Heart left ventricle (tissue), 16 donors: ENCODE results near the gene CACNA2D3. TPM values are rescaled to one million over a fixed set of nuclear protein-coding genes. Genes with fewer than 3 reads are reported as not detected.

Source experiments
- ATAC-seq, 4 donors: fragments of 200-7000 bp; cut with Tn5 transposase; one replicate each; pipeline ENCODE4 v1.9.1; 2020 to 2022; ENCODE audit warnings: moderate library complexity in 4 of 4, mild to moderate bottlenecking in 3 of 4, moderate number of reproducible peaks in 1 of 4
- DNase-seq, 5 donors: peaks; one replicate each; pipeline ENCODE4 v3.0.0-alpha.2; 2020
- H3K27ac ChIP-seq, 12 donors: fragments of 200-600 bp; sonication (generic) in 4 of 12; one replicate each; pipeline versions ENCODE4 v1.5.0 to v1.8.0; 2016 to 2022; ENCODE audit warnings: mild to moderate bottlenecking in 2 of 12
- H3K27me3 ChIP-seq, 9 donors: fragments of 200-600 bp; sonication (generic) in 2 of 9; one replicate each; pipeline versions ENCODE4 v1.5.1 to v1.8.0; 2016 to 2022; ENCODE audit warnings: mild to moderate bottlenecking in 3 of 9
- H3K36me3 ChIP-seq, 9 donors: fragments of 200-600 bp; sonication (generic) in 2 of 9; one replicate each; pipeline versions ENCODE4 v1.5.0 to v1.8.0; 2018 to 2022; ENCODE audit warnings: mild to moderate bottlenecking in 2 of 9
- H3K4me1 ChIP-seq, 12 donors: fragments of 200-600 bp; sonication (generic) in 4 of 12; one replicate each; pipeline versions ENCODE4 v1.5.0 to v1.8.0; 2016 to 2022; ENCODE audit warnings: mild to moderate bottlenecking in 3 of 12
- H3K4me3 ChIP-seq, 12 donors: fragments of 200-600 bp; sonication (generic) in 4 of 12; one replicate each; pipeline versions ENCODE4 v1.5.0 to v1.8.0; 2017 to 2022; ENCODE audit warnings: mild to moderate bottlenecking in 9 of 12, moderate library complexity in 4 of 12
- H3K9me3 ChIP-seq, 12 donors: fragments of 200-600 bp; sonication (generic) in 4 of 12; one replicate each; pipeline versions ENCODE4 v1.5.0 to v1.8.0; 2016 to 2022; ENCODE audit warnings: mild to moderate bottlenecking in 1 of 12
- POLR2A ChIP-seq, 2 donors: fragments of 450-650 bp; IDR thresholded peaks; one replicate each; pipeline ENCODE4 v1.6.1; 2017; ENCODE audit warnings: antibody characterized with exemption in 2 of 2, mild to moderate bottlenecking in 2 of 2, moderate library complexity in 2 of 2
- WGBS, 4 donors: extraction: QIAGEN DNeasy Blood & Tissue Kit in 2 of 4; methylation state at CpG; one replicate each; pipeline versions ENCODE4 v1.1.5 to v1.1.7; 2013 to 2018; 5-methylcytosine and 5-hydroxymethylcytosine counted together
- intact Hi-C, 10 donors: fragments of 100-400 bp; cut with DNase I; formaldehyde crosslinking; loops; one replicate each; pipeline versions ENCODE4 v1.11.1 to v1.14.2; 2022
- polyA plus RNA-seq, 2 donors: library from polyadenylated mRNA; stranded (reverse); fragments of 200-250 nt; gene quantifications; one replicate each; pipeline ENCODE4 v1.2.3, GENCODE V29; 2013
- total RNA-seq, 9 donors: library from RNA; depleted of rRNA in 2 of 9; stranded (reverse); fragments of >200 nt in 2 of 9; fragmentation: NEBNext Ultra II Directional in 3 of 9; extraction: Animal tissue kit (Norgen Biotek cat#: 25700) in 3 of 9; gene quantifications; one replicate each; pipeline versions ENCODE4 v1.1.0 to v1.2.4, GENCODE V29; 2016 to 2023
- TF ChIP-seq, protein P1 (sequence below), 12 donors: fragments of 200-600 bp; sonication (generic) in 4 of 12; IDR thresholded peaks; one replicate each; pipeline versions ENCODE4 v1.5.0 to v1.8.0; 2018 to 2022; ENCODE audit warnings: antibody characterized with exemption in 12 of 12, mild to moderate bottlenecking in 5 of 12
- donor health status: ischemic (EF 13 %, LVEDD 7.1; RV severe dilation, severe dysfunction).
- donor health status: healthy with polysubstance abuse.
- donor health status: DM: no; HTN: yes; CAD: no.
- donor health status: DM: no; HTN: no; CAD: no.
- donor health status: ischemic (EF 25% LVEDD 6.9; RV normal size, moderate dysfunction).
- donor health status: ischemic (EF 25% LVEDD 5.7; RV mildly dilated, moderate dysfunction).
- donor health status: healthy.
- donor health status: DM: yes; HTN: yes; CAD: no.
- donor health status: ischemic (EF 35%, LVEDD 5.7; RV mildly dilated, moderate dysfunction).
- donor health status: nonischemic (EF 11% LVEDD 7.7; RV severe dilation, severe dysfunction).
- donor health status: DM: yes; HTN: yes; CAD: no.
- donor health status: PGD.
- donor health status: ischemic (EF 29% LVEDD 5.4; RV normal size, mild dysfunction).
- donor health status: nonischemic (EF 23%, LVEDD 6.1; RV moderate dilation, normal function).

Gene CACNA2D3
- total and polyA plus RNA-seq, 11 donors, result 0.17 to 25.1 (median 12.8) TPM

DNA sequence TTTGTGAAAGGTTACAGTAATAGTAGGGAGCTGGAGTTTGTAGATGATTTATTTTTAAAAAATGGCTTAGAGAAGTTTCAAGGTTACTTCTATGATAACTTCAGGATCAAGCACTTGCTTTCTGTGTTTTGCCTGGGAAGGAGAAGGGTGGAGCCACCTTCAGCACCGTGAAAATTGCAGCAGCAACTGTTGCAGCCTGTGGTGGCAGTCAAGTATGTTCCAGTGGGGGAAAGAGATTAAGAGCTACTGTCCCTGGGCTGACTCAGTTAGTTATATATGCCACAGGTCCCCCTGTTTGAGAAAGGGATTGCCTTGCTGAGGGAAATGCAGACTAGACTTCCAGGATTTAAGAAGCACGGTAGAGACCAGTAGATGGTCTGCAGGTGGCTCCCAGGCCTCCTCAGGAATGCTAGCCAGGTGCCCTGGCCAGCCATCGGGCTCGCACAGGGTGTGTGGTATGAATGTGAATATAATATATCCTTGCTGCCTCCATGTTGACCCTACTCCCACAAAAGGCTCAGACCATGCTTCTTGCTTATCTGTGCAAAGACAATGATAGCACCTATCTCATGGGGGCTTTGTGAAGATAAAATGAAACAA is 389.5 kb downstream of the CACNA2D3 start:
- intact Hi-C loops, result loop anchor here in 1 of 10 donors (10.0 kb wide), 1 partner anchor 343 kb away; no protein-coding TSS in a partner anchor
- H3K36me3 ChIP-seq, result no peaks in the 10 kb centered on the region
- TF ChIP-seq, protein P1, sequence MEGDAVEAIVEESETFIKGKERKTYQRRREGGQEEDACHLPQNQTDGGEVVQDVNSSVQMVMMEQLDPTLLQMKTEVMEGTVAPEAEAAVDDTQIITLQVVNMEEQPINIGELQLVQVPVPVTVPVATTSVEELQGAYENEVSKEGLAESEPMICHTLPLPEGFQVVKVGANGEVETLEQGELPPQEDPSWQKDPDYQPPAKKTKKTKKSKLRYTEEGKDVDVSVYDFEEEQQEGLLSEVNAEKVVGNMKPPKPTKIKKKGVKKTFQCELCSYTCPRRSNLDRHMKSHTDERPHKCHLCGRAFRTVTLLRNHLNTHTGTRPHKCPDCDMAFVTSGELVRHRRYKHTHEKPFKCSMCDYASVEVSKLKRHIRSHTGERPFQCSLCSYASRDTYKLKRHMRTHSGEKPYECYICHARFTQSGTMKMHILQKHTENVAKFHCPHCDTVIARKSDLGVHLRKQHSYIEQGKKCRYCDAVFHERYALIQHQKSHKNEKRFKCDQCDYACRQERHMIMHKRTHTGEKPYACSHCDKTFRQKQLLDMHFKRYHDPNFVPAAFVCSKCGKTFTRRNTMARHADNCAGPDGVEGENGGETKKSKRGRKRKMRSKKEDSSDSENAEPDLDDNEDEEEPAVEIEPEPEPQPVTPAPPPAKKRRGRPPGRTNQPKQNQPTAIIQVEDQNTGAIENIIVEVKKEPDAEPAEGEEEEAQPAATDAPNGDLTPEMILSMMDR (IDR thresholded peaks at IDR 0.05), result no peak
- TF ChIP-seq POLR2A (IDR thresholded peaks at IDR 0.05), result no peak
- no peak overlapping the region for H3K27ac ChIP-seq
- no peaks in the 10 kb centered on the region for H3K9me3 ChIP-seq
- DNase-seq, result no peak
- no peaks in the 10 kb centered on the region for H3K27me3 ChIP-seq
- ATAC-seq, result no peak
- no peaks in the 10 kb centered on the region for H3K4me1 ChIP-seq
- H3K4me3 ChIP-seq, result no peak overlapping the region
- 59 to 74% (median 70%) methylated on average over 3 to 4 of the region's 4 CpGs for WGBS, 4 donors

DNA sequence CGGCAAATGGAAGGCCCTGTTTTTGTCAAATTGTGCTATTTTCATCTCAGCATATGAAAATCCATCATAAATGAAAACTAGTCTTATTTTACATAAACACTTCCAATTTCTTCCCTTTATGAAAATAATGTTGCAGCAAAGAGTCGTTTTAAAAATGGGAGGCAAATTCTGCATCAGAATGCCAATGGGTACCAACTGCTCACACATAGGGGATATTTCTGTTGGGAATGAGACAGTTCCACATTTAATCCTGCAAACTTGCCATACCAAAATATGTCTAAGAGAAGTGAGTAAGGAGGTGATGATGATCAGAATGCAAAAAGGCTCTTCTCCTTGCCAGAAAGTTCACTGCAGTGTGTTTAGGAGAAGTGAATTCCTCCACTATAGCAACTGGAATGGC is 391.7 kb downstream of the CACNA2D3 start:
- no peaks in the 10 kb centered on the region for H3K9me3 ChIP-seq
- H3K27ac ChIP-seq, result no peak overlapping the region
- TF ChIP-seq POLR2A (IDR thresholded peaks at IDR 0.05), result no peak
- TF ChIP-seq, protein P1 (IDR thresholded peaks at IDR 0.05), result no peak
- ATAC-seq (no peak), DNase-seq (no peak)
- 79 to 90% (median 85%) methylated on average over 2 of the region's 2 CpGs for WGBS, 4 donors
- H3K36me3 ChIP-seq, result no peaks in the 10 kb centered on the region
- H3K4me1 ChIP-seq, result no peaks in the 10 kb centered on the region
- H3K27me3 ChIP-seq, result no peaks in the 10 kb centered on the region
- intact Hi-C loops, result loop anchor here in 1 of 10 donors (10.0 kb wide), 1 partner anchor 341 kb away; no protein-coding TSS in a partner anchor
- no peak overlapping the region for H3K4me3 ChIP-seq

DNA sequence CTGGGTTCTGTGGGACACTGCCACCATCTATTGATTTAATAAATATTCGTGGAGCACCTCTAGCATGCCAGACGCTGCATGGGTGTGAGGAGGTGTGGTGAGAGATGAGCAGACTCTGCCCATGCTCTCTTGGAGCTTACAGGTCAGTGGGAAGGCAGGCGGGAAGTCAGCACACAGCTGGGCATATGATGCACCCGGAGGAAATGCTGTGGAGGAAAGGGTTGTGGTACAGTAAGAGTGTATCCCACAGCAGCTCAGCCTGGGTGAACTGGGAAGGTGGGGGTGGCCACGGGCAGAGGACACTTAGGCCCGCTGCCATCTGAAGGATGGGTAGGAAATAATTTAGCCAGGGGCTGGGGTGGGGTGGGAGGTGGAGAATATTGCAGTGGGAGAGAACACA is 392.1 kb downstream of the CACNA2D3 start:
- H3K4me3 ChIP-seq, result no peak overlapping the region
- H3K9me3 ChIP-seq, result no peaks in the 10 kb centered on the region
- no peak for TF ChIP-seq POLR2A (IDR thresholded peaks at IDR 0.05)
- TF ChIP-seq, protein P1 (IDR thresholded peaks at IDR 0.05), result no peak
- ATAC-seq (no peak), DNase-seq (no peak)
- intact Hi-C loops, result loop anchor here in 1 of 10 donors (10.0 kb wide), 1 partner anchor 340 kb away; no protein-coding TSS in a partner anchor
- H3K27me3 ChIP-seq, result no peaks in the 10 kb centered on the region
- WGBS, 4 donors, result 73 to 75% (median 74%) methylated on average over 6 of the region's 6 CpGs
- H3K4me1 ChIP-seq, result no peaks in the 10 kb centered on the region
- no peak overlapping the region for H3K27ac ChIP-seq
- H3K36me3 ChIP-seq, result no peaks in the 10 kb centered on the region

DNA sequence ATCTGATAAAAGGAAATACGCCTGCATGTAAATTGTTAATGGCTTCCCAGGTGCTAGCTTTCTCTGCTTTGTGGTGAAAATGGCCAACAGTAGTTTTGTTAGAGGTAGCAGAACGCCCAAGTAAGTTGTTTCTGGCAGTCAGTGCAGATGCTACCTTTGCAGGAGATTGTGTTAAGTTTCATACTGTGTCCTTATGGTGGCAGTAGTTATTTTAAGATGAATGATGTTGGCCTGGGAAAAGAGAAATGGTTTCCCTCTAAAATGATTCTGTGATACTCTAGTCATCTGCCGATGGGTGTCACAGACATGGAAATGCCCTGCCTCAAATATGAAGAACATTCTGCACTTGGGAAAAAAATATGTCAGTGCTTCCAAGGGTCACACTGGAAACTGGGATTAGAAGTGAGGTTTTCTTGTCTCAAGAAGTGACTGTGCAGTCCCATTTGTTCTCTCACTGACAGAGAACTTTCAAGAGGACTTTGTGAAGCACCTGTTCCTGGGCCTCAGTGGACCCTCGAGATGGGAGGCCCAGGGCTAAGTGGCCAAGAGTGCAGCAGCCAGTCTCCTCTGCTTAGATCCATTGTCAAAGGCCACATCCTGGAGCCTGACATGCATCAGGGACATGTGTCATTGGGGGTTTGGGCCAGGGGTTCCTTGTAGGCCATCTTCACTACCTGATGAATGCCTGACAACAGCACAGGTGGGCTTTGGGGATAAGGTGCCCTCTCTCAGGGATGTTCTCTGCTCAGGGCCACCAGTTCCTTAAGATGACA is 393.3 kb downstream of the CACNA2D3 start:
- H3K4me3 ChIP-seq, result no peak overlapping the region
- no peak overlapping the region for H3K27ac ChIP-seq
- TF ChIP-seq POLR2A (IDR thresholded peaks at IDR 0.05), result no peak
- TF ChIP-seq, protein P1 (IDR thresholded peaks at IDR 0.05), result peak in 1 of 12 donors; percentile 12
- H3K4me1 ChIP-seq, result no peaks in the 10 kb centered on the region
- DNase-seq, result no peak
- no peaks in the 10 kb centered on the region for H3K27me3 ChIP-seq
- WGBS, 4 donors, result 52 to 69% (median 60%) methylated on average over 4 of the region's 4 CpGs
- H3K36me3 ChIP-seq, result no peaks in the 10 kb centered on the region
- intact Hi-C loops, result loop anchor here in 1 of 10 donors (10.0 kb wide), 1 partner anchor 339 kb away; no protein-coding TSS in a partner anchor
- H3K9me3 ChIP-seq, result peaks cover 0 to 4% (median 0%) of the 10 kb centered on the region in 12 donors
- ATAC-seq, result no peak
